BJ (cell line): Measurements from ENCODE around the gene TPSG1. TPM values are rescaled to one million over a fixed set of nuclear protein-coding genes. Genes with fewer than 3 reads are reported as not detected.

Source experiments
- CTCF ChIA-PET: fragments of 350-600 bp; formaldehyde crosslinking; extraction: SDS; loops from one replicate; lab custom pipeline; 2021; ENCODE audit warnings: antibody characterized with exemption, inconsistent platforms; lab: Yijun Ruan, JAX
- POLR2A ChIA-PET: fragments of 300-600 bp; sonication (Branson Sonifier 250); formaldehyde crosslinking; extraction: SDS; loops from one replicate; lab custom pipeline; 2021; ENCODE audit warnings: antibody characterized with exemption; lab: Charles Lee
- DNase-seq: peaks from one replicate; pipeline ENCODE4 v3.0.0-alpha.2; 2011; ENCODE audit warnings: low read depth
- H3K27me3 ChIP-seq: 2 replicates; pipeline ENCODE4 v1.6.0; 2011; ENCODE audit warnings: low read length; ENCODE audit not compliant: control insufficient read depth, insufficient read depth
- H3K36me3 ChIP-seq: 2 replicates; pipeline ENCODE4 v1.5.1; 2011; ENCODE audit warnings: low read length; ENCODE audit not compliant: control insufficient read depth, insufficient read depth
- H3K4me3 ChIP-seq: 2 replicates; pipeline ENCODE4 v1.5.1; 2011; ENCODE audit warnings: low read depth, mild to moderate bottlenecking, control low read depth, low read length
- CTCF ChIP-seq: IDR thresholded peaks from 2 replicates; pipeline ENCODE4 v1.5.1; 2011; ENCODE audit warnings: low read depth, mild to moderate bottlenecking, control low read depth, inconsistent platforms, low read length, moderate library complexity; ENCODE audit not compliant: insufficient read depth
- polyA plus RNA-seq: library from polyadenylated mRNA; depleted of rRNA; stranded (reverse); fragments of >200 nt; gene quantifications from 2 replicates; pipeline ENCODE4 v1.2.3, GENCODE V29; 2011

Gene TPSG1
- polyA plus RNA-seq, 1 experiment, result not detected

DNA sequence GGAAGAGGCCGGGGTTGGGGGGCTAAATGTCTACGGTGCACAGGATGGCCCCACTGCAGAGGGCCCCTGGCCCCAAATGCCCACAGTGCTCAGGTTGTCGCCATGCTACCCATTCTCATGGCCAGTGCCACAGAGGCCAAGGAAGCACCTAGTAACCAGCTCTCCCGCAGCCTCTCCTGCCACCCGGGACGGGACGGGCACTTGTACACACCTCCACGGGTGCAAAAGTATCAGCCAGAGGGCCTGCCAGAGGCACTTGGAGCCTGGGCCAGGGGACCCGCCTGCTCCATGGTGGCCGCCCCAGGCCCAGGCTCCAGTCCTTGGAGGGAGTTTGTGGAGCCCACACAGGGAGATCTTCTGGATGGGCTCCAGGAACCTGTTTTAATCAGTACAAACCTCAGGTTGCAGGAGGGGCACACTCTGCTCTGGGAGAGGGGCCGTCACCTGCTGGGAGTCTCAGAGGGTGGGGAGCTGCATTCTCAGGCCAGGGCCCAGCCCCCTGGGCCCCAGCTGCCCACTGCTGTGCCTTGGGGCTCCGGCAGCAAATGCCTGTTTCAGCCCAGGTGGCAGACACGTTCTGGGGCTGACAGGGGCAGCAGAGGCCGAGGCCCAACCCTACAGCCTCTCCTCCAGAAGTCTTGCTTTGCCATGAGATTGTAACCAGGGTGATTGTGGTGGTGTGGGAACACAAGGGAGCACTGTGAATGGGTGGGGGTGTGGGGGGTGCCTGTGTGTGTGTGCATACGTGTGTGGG is 38.7 kb upstream of the TPSG1 start:
- POLR2A ChIA-PET, result no interaction called here
- H3K36me3 ChIP-seq, result no peaks in the 10 kb centered on the region
- H3K27me3 ChIP-seq, result peaks cover 22% of the 10 kb centered on the region
- TF ChIP-seq CTCF, result no peak
- no peak overlapping the region for H3K4me3 ChIP-seq
- CTCF ChIA-PET, result interaction anchor here (1.3 kb wide), 1 partner anchor 15 kb away, joined by 3 read pairs; no protein-coding TSS in a partner anchor
- DNase-seq, result no peak

GRCh38 chr16:1262846-1263221 is 37.8 kb upstream of the TPSG1 start:
- TF ChIP-seq CTCF, result no peak
- DNase-seq, result no peak
- Histone ChIP-seq H3K36me3 (no peaks in the 10 kb centered on the region), H3K4me3 (no peak overlapping the region), H3K27me3 (peaks cover 22% of the 10 kb centered on the region)
- ChIA-PET CTCF (interaction anchor here (1.3 kb wide), 1 partner anchor 15 kb away, joined by 3 read pairs; no protein-coding TSS in a partner anchor), POLR2A (no interaction called here)

- H3K36me3 ChIP-seq, result no peaks in the 10 kb centered on the region
- TF ChIP-seq CTCF, result no peak
- ChIA-PET CTCF (interaction anchor here (1.3 kb wide), 1 partner anchor 16 kb away, joined by 3 read pairs; no protein-coding TSS in a partner anchor), POLR2A (no interaction called here)
- H3K27me3 ChIP-seq, result peaks cover 22% of the 10 kb centered on the region
- no peak overlapping the region for H3K4me3 ChIP-seq
- no peak for DNase-seq
Measured at GRCh38 chr16:1262210-1262845, 37.3 kb upstream of the TPSG1 start.

- H3K4me3 ChIP-seq, result no peak overlapping the region
Measured at GRCh38 chr16:1261131-1261892, 36.2 kb upstream of the TPSG1 start.

More at GRCh38 chr16:1261131-1261892, 36.2 kb upstream of the TPSG1 start:
- ChIA-PET CTCF (no interaction called here), POLR2A (no interaction called here)
- Histone ChIP-seq H3K36me3 (no peaks in the 10 kb centered on the region), H3K27me3 (peaks cover 22% of the 10 kb centered on the region)
- DNase-seq, result no peak
- no peak for TF ChIP-seq CTCF
